Kidney (tissue), 14 donors: ENCODE results near the gene DDX25. TPM values are rescaled to one million over a fixed set of nuclear protein-coding genes. Genes with fewer than 3 reads are reported as not detected.

ENCODE experiments used
- DNase-seq, 5 donors: peaks; one replicate each; pipeline ENCODE4 v3.0.0-alpha.2; 2013 to 2020
- FAIRE-seq: peaks from 2 replicates; lab custom pipeline; 2012; peaks lifted over from hg19 to GRCh38; lab: Jason Lieb, UNC
- H3K27ac ChIP-seq, 2 donors: one replicate each; pipeline ENCODE4 v1.7.0; 2013; ENCODE audit warnings: low read depth in 2 of 2, low read length in 2 of 2, inconsistent platforms in 1 of 2
- H3K27me3 ChIP-seq: one replicate; pipeline ENCODE4 v1.7.1; 2013; ENCODE audit warnings: low read length, inconsistent platforms; ENCODE audit not compliant: control insufficient read depth, insufficient read depth
- H3K36me3 ChIP-seq, 3 donors: one replicate each; pipeline versions ENCODE4 v1.7.0 to v1.7.1; 2013; ENCODE audit warnings: low read length in 3 of 3, control low read depth in 1 of 3, inconsistent platforms in 1 of 3; ENCODE audit not compliant: insufficient read depth in 3 of 3, control insufficient read depth in 2 of 3
- H3K4me1 ChIP-seq, 3 donors: one replicate each; pipeline versions ENCODE4 v1.7.0 to v1.7.1; 2013; ENCODE audit warnings: low read length in 3 of 3, inconsistent platforms in 1 of 3, low read depth in 1 of 3; ENCODE audit not compliant: control insufficient read depth in 2 of 3, insufficient read depth in 2 of 3
- H3K4me3 ChIP-seq, 3 donors: one replicate each; pipeline versions ENCODE4 v1.7.0 to v1.8.1; 2013; ENCODE audit warnings: low read length in 3 of 3, control low read depth in 1 of 3, inconsistent platforms in 1 of 3
- H3K9ac ChIP-seq, 3 donors: one replicate each; pipeline versions ENCODE4 v1.7.0 to v1.7.1; 2013; ENCODE audit warnings: low read length in 3 of 3, control low read depth in 1 of 3, inconsistent platforms in 1 of 3
- H3K9me3 ChIP-seq, 3 donors: one replicate each; pipeline versions ENCODE4 v1.7.0 to v1.7.1; 2013; ENCODE audit warnings: low read length in 3 of 3, control low read depth in 1 of 3, inconsistent platforms in 1 of 3; ENCODE audit not compliant: control insufficient read depth in 2 of 3, insufficient read depth in 1 of 3
- CTCF ChIP-seq: IDR thresholded peaks from 3 replicates; pipeline ENCODE4 v1.5.1; 2012; ENCODE audit warnings: mild to moderate bottlenecking, moderate library complexity, borderline replicate concordance; ENCODE audit not compliant: insufficient read depth; ENCODE audit errors: extremely low read depth
- intact Hi-C: fragments of 100-400 bp; cut with DNase I; formaldehyde crosslinking; loops from one replicate; pipeline ENCODE4 v1.11.1; 2022
- polyA plus RNA-seq: library from polyadenylated mRNA; stranded (reverse); fragments of 350-450 nt; fragmentation: Illumina TruSeq; extraction: RNeasy Lipid Tissue Mini Kit (QIAGEN cat#74804); gene quantifications from one replicate; pipeline ENCODE4 v1.2.3, GENCODE V29; 2014; ENCODE audit warnings: low read depth, low replicate concordance; ENCODE audit not compliant: insufficient read depth
- total RNA-seq: library from RNA; stranded (reverse); fragmentation: NEBNext Ultra II Directional; extraction: Animal tissue kit (Norgen Biotek cat#: 25700); gene quantifications from one replicate; pipeline ENCODE4 v1.2.1, GENCODE V29; 2021
- donor health status: control.
- donor health status: control.
- donor health status: control.
- donor health status: control.
- donor health status: control.
- donor health status: DM: yes; HTN: yes; CAD: no.
- donor health status: Normal renal cell carcinoma (clear cell type).

Gene DDX25
- total and polyA plus RNA-seq, 2 donors from 2014 or later = 1.1 to 3.8 TPM

- DNase-seq (no peak), FAIRE-seq (no peak)
- no peaks in the 10 kb centered on the region for H3K9me3 ChIP-seq
- no peak overlapping the region for H3K4me3 ChIP-seq
- H3K36me3 ChIP-seq = peaks cover 0 to 7% (median 4%) of the 10 kb centered on the region in 3 donors
- no peak overlapping the region for H3K27ac ChIP-seq
- peaks cover 0 to 2% (median 0%) of the 10 kb centered on the region in 3 donors for H3K4me1 ChIP-seq
- intact Hi-C loops = no loop called here
- H3K27me3 ChIP-seq = no peaks in the 10 kb centered on the region
- no peak overlapping the region for H3K9ac ChIP-seq
- TF ChIP-seq CTCF = no peak
These were observed 13.7 kb upstream of the DDX25 start for GRCh38 chr11:125890447-125891100.

- FAIRE-seq = no peak
- no peaks in the 10 kb centered on the region for H3K9me3 ChIP-seq
- no peak overlapping the region for H3K9ac ChIP-seq
- no peak overlapping the region for H3K27ac ChIP-seq
- no peak for DNase-seq
- peaks cover 0 to 2% (median 0%) of the 10 kb centered on the region in 3 donors for H3K4me1 ChIP-seq
- H3K36me3 ChIP-seq = peaks cover 0 to 7% (median 7%) of the 10 kb centered on the region in 3 donors
- H3K4me3 ChIP-seq = no peak overlapping the region
- no peak for TF ChIP-seq CTCF
- intact Hi-C loops = no loop called here
- no peaks in the 10 kb centered on the region for H3K27me3 ChIP-seq
These were observed 12.2 kb upstream of the DDX25 start for GRCh38 chr11:125892071-125892470.

- H3K4me3 ChIP-seq = no peak overlapping the region
- peaks cover 0 to 2% (median 0%) of the 10 kb centered on the region in 3 donors for H3K4me1 ChIP-seq
- H3K27me3 ChIP-seq = no peaks in the 10 kb centered on the region
- DNase-seq (no peak), FAIRE-seq (no peak)
- TF ChIP-seq CTCF = no peak
- H3K27ac ChIP-seq = no peak overlapping the region
- intact Hi-C loops = no loop called here
- H3K9ac ChIP-seq = no peak overlapping the region
- no peaks in the 10 kb centered on the region for H3K9me3 ChIP-seq
- peaks cover 0 to 7% (median 7%) of the 10 kb centered on the region in 3 donors for H3K36me3 ChIP-seq
These were observed 11.3 kb upstream of the DDX25 start for GRCh38 chr11:125892994-125893393.
